Natural killer cell (primary cell): ENCODE measurements around the gene PPP2R2C. TPM values are rescaled to one million over a fixed set of nuclear protein-coding genes. Genes with fewer than 3 reads are reported as not detected.
A peak's percentile ranks its signal among the peaks of the same experiment; 100 is the strongest.

ENCODE experiments used
- ATAC-seq, 3 donors: fragments of 150-1000 bp in 2 of 3; fragments of 200-7000 bp in 1 of 3; cut with Tn5 transposase; 1 replicate in 1 of 3; 2 replicates in 2 of 3; pipeline ENCODE4 v1.10.0; 2021; ENCODE audit warnings: mild to moderate bottlenecking in 2 of 3, moderate library complexity in 2 of 3
- DNase-seq, 2 donors: peaks; one replicate each; pipeline versions ENCODE4 v3.0.0 to v3.0.0-alpha.2; 2013 to 2021; ENCODE audit warnings: mixed read lengths in 1 of 2
- H3K27ac ChIP-seq: one replicate; pipeline ENCODE4 v1.5.1; 2013; ENCODE audit warnings: mild to moderate bottlenecking, low read length
- H3K27me3 ChIP-seq: one replicate; pipeline ENCODE4 v1.6.1; 2013; ENCODE audit warnings: low read length; ENCODE audit not compliant: control insufficient read depth, insufficient read depth
- H3K36me3 ChIP-seq: one replicate; pipeline ENCODE4 v1.6.1; 2013; ENCODE audit warnings: low read length; ENCODE audit not compliant: control insufficient read depth, insufficient read depth
- H3K4me1 ChIP-seq: one replicate; pipeline ENCODE4 v1.6.1; 2013; ENCODE audit warnings: low read length; ENCODE audit not compliant: control insufficient read depth, insufficient read depth
- H3K4me3 ChIP-seq: one replicate; pipeline ENCODE4 v1.5.1; 2013; ENCODE audit warnings: low read length
- H3K9me3 ChIP-seq: one replicate; pipeline ENCODE4 v1.6.1; 2013; ENCODE audit warnings: low read length; ENCODE audit not compliant: control insufficient read depth, insufficient read depth
- H3K27ac Mint-ChIP-seq, 2 donors: one replicate each; pipeline ENCODE4 v1.8.0; 2022; ENCODE audit warnings: mild to moderate bottlenecking in 2 of 2, mixed read lengths in 2 of 2, moderate library complexity in 1 of 2
- H3K27me3 Mint-ChIP-seq, 2 donors: one replicate each; pipeline ENCODE4 v1.8.0; 2022; ENCODE audit warnings: low read depth in 2 of 2, mixed read lengths in 2 of 2
- H3K36me3 Mint-ChIP-seq: one replicate; pipeline ENCODE4 v1.8.0; 2022; ENCODE audit warnings: mixed read lengths
- H3K4me1 Mint-ChIP-seq, 2 donors: one replicate each; pipeline ENCODE4 v1.8.0; 2022; ENCODE audit warnings: mixed read lengths in 2 of 2
- H3K4me3 Mint-ChIP-seq: one replicate; pipeline ENCODE4 v1.8.0; 2022; ENCODE audit warnings: mild to moderate bottlenecking, moderate library complexity, mixed read lengths
- H3K9me3 Mint-ChIP-seq, 2 donors: one replicate each; pipeline ENCODE4 v1.8.0; 2022; ENCODE audit warnings: mixed read lengths in 2 of 2
- WGBS: methylation state at CpG from one replicate; pipeline ENCODE4 v1.1.7; 2013; ENCODE audit warnings: missing lambda C conversion rate; ENCODE audit not compliant: insufficient coverage; 5-methylcytosine and 5-hydroxymethylcytosine counted together
- intact Hi-C: fragments of 100-400 bp; cut with micrococcal nuclease; formaldehyde crosslinking; loops from one replicate; pipeline ENCODE4 v1.14.2; 2022
- total RNA-seq, 4 donors: library from RNA; stranded (reverse); fragments of 120-200 nt in 1 of 4; gene quantifications; one replicate each; pipeline versions ENCODE4 v1.2.3 to v1.2.4, GENCODE V29; 2013 to 2022
- TF ChIP-seq, protein P1 (sequence below): fragments of 200-600 bp; IDR thresholded peaks from one replicate; pipeline ENCODE4 v1.8.0; 2022; ENCODE audit warnings: antibody characterized with exemption

Gene PPP2R2C
- total RNA-seq, 3 donors from 2014 or later (not counting 1 experiment from before 2014, with no cell fraction given) = not detected

- Mint-ChIP-seq H3K36me3 (no peaks in the 10 kb centered on the region), H3K9me3 (no peaks in the 10 kb centered on the region), H3K27ac (no peak overlapping the region), H3K27me3 (no peaks in the 10 kb centered on the region), H3K4me3 (no peak overlapping the region), H3K4me1 (peaks cover 8 to 10% of the 10 kb centered on the region in 2 donors)
- 93% methylated on average over 12 of the region's 12 CpGs for WGBS
- no peak overlapping the region for H3K27ac ChIP-seq
- no peaks in the 10 kb centered on the region for H3K9me3 ChIP-seq
- H3K4me3 ChIP-seq = no peak overlapping the region
- TF ChIP-seq, protein P1, sequence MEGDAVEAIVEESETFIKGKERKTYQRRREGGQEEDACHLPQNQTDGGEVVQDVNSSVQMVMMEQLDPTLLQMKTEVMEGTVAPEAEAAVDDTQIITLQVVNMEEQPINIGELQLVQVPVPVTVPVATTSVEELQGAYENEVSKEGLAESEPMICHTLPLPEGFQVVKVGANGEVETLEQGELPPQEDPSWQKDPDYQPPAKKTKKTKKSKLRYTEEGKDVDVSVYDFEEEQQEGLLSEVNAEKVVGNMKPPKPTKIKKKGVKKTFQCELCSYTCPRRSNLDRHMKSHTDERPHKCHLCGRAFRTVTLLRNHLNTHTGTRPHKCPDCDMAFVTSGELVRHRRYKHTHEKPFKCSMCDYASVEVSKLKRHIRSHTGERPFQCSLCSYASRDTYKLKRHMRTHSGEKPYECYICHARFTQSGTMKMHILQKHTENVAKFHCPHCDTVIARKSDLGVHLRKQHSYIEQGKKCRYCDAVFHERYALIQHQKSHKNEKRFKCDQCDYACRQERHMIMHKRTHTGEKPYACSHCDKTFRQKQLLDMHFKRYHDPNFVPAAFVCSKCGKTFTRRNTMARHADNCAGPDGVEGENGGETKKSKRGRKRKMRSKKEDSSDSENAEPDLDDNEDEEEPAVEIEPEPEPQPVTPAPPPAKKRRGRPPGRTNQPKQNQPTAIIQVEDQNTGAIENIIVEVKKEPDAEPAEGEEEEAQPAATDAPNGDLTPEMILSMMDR = no peak
- no peak for DNase-seq
- no peaks in the 10 kb centered on the region for H3K27me3 ChIP-seq
- no peak for ATAC-seq
- H3K4me1 ChIP-seq = peaks cover 14% of the 10 kb centered on the region
- intact Hi-C loops = no loop called here
- no peaks in the 10 kb centered on the region for H3K36me3 ChIP-seq
These were observed 172.5 kb downstream of the PPP2R2C start for GRCh38 chr4:6299875-6300274.

GRCh38 chr4:6298852-6299251 lies 173.6 kb downstream of the PPP2R2C start:
- DNase-seq (no peak), ATAC-seq (peak in 1 of 3 donors; percentile 5)
- Histone ChIP-seq H3K9me3 (no peaks in the 10 kb centered on the region), H3K36me3 (no peaks in the 10 kb centered on the region), H3K27ac (no peak overlapping the region), H3K4me3 (no peak overlapping the region), H3K4me1 (peaks cover 7% of the 10 kb centered on the region), H3K27me3 (no peaks in the 10 kb centered on the region)
- WGBS = 93% methylated on average over 6 of the region's 6 CpGs
- intact Hi-C loops = no loop called here
- H3K4me3 Mint-ChIP-seq = no peak overlapping the region
- TF ChIP-seq, protein P1 = no peak
- H3K27ac Mint-ChIP-seq = no peak overlapping the region
- H3K27me3 Mint-ChIP-seq = no peaks in the 10 kb centered on the region
- peaks cover 2% of the 10 kb centered on the region in 2 donors for H3K4me1 Mint-ChIP-seq
- H3K36me3 Mint-ChIP-seq = no peaks in the 10 kb centered on the region
- H3K9me3 Mint-ChIP-seq = no peaks in the 10 kb centered on the region

DNA sequence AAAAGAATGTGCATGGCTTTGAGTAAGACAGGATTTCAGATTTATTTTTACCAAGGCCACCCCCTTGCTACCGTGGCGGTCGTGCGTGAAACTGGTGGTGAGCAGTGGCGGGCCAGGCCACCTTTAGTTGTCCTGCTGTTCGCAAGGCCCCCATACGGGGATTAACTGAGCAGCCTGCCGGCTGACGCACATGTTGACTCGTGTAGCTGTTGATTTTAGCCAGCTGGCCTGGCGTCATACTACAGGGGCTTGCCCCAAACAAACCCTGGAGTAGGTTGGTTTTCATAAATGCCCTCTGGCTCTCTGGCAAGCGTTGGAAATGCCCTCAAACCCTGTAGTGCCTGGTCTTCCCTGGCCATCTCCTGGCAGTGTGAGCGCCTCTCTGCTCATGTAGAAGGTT lies 174.4 kb downstream of the PPP2R2C start:
- Mint-ChIP-seq H3K9me3 (no peaks in the 10 kb centered on the region), H3K36me3 (no peaks in the 10 kb centered on the region), H3K27me3 (no peaks in the 10 kb centered on the region), H3K4me3 (no peak overlapping the region), H3K27ac (no peak overlapping the region), H3K4me1 (no peaks in the 10 kb centered on the region)
- H3K36me3 ChIP-seq = no peaks in the 10 kb centered on the region
- no peak overlapping the region for H3K4me3 ChIP-seq
- no peaks in the 10 kb centered on the region for H3K27me3 ChIP-seq
- no peaks in the 10 kb centered on the region for H3K9me3 ChIP-seq
- TF ChIP-seq, protein P1 = no peak
- no peak overlapping the region for H3K27ac ChIP-seq
- ATAC-seq = no peak
- intact Hi-C loops = no loop called here
- H3K4me1 ChIP-seq = no peaks in the 10 kb centered on the region
- DNase-seq = no peak
- WGBS = 88% methylated on average over 13 of the region's 13 CpGs

- intact Hi-C loops = no loop called here
- Mint-ChIP-seq H3K4me3 (no peak overlapping the region), H3K4me1 (no peaks in the 10 kb centered on the region), H3K9me3 (no peaks in the 10 kb centered on the region), H3K27me3 (no peaks in the 10 kb centered on the region), H3K36me3 (no peaks in the 10 kb centered on the region), H3K27ac (no peak overlapping the region)
- Histone ChIP-seq H3K36me3 (no peaks in the 10 kb centered on the region), H3K4me1 (no peaks in the 10 kb centered on the region), H3K4me3 (no peak overlapping the region), H3K9me3 (no peaks in the 10 kb centered on the region), H3K27me3 (no peaks in the 10 kb centered on the region), H3K27ac (no peak overlapping the region)
- TF ChIP-seq, protein P1 = no peak
- DNase-seq (no peak), ATAC-seq (no peak)
- WGBS = 83% methylated on average over 15 of the region's 15 CpGs
These were observed 175.1 kb downstream of the PPP2R2C start for GRCh38 chr4:6297266-6297815.
